Astrocyte (in vitro differentiated cells and primary cell): ENCODE data around the gene SIK3. TPM values are rescaled to one million over a fixed set of nuclear protein-coding genes. Genes with fewer than 3 reads are reported as not detected.
"Not testable (repeated sequence)": the region's sequence is repeated elsewhere in the genome, so short reads cannot be mapped to it uniquely, and the experiment has no call there.

Source experiments
- DNase-seq: peaks from one replicate; pipeline ENCODE4 v3.0.0-alpha.2; 2010; ENCODE audit warnings: low read depth
- FAIRE-seq: peaks from 2 replicates; lab custom pipeline; 2011; peaks lifted over from hg19 to GRCh38; lab: Jason Lieb, UNC
- H2AFZ ChIP-seq: 2 replicates; pipeline ENCODE4 v1.6.0; 2012; ENCODE audit warnings: low read depth, low read length, inconsistent platforms
- H3K27ac ChIP-seq: 2 replicates; pipeline ENCODE4 v1.5.1; 2011; ENCODE audit warnings: low read depth, low read length, inconsistent platforms
- H3K27me3 ChIP-seq: 2 replicates; pipeline ENCODE4 v1.6.0; 2011; ENCODE audit warnings: low read length, inconsistent platforms; ENCODE audit not compliant: insufficient read depth
- H3K36me3 ChIP-seq: 2 replicates; pipeline ENCODE4 v1.5.1; 2011; ENCODE audit warnings: low read length, inconsistent platforms; ENCODE audit not compliant: insufficient read depth
- H3K4me1 ChIP-seq: 2 replicates; pipeline ENCODE4 v1.5.1; 2011; ENCODE audit warnings: low read length, inconsistent platforms; ENCODE audit not compliant: insufficient read depth
- H3K4me2 ChIP-seq: 2 replicates; pipeline ENCODE4 v1.6.0; 2012; ENCODE audit warnings: low read length, inconsistent platforms
- H3K4me3 ChIP-seq: 2 replicates; pipeline ENCODE4 v1.5.1; 2011; ENCODE audit warnings: low read depth, mild to moderate bottlenecking, low read length, inconsistent platforms; ENCODE audit not compliant: insufficient read depth
- H3K79me2 ChIP-seq: 2 replicates; pipeline ENCODE4 v1.6.0; 2012; ENCODE audit warnings: mild to moderate bottlenecking, low read length, inconsistent platforms; ENCODE audit not compliant: insufficient read depth
- H3K9ac ChIP-seq: 2 replicates; pipeline ENCODE4 v1.6.0; 2012; ENCODE audit warnings: mild to moderate bottlenecking, low read length, inconsistent platforms
- H3K9me3 ChIP-seq: 2 replicates; pipeline ENCODE4 v1.5.1; 2012; ENCODE audit warnings: low read depth, mild to moderate bottlenecking, low read length, inconsistent platforms; ENCODE audit not compliant: insufficient read depth
- H4K20me1 ChIP-seq: 2 replicates; pipeline ENCODE4 v1.6.0; 2012; ENCODE audit warnings: low read length, inconsistent platforms; ENCODE audit not compliant: insufficient read depth
- H3K27ac Mint-ChIP-seq: one replicate; pipeline ENCODE4 v1.8.0; 2021; ENCODE audit warnings: mild to moderate bottlenecking, mixed read lengths; ENCODE audit not compliant: unreplicated experiment
- H3K27me3 Mint-ChIP-seq: one replicate; pipeline ENCODE4 v1.8.0; 2021; ENCODE audit warnings: low read depth, mixed read lengths; ENCODE audit not compliant: unreplicated experiment
- H3K36me3 Mint-ChIP-seq: one replicate; pipeline ENCODE4 v1.8.0; 2021; ENCODE audit warnings: low read depth, mixed read lengths; ENCODE audit not compliant: unreplicated experiment
- H3K4me1 Mint-ChIP-seq: one replicate; pipeline ENCODE4 v1.8.0; 2021; ENCODE audit warnings: low read depth, mixed read lengths; ENCODE audit not compliant: unreplicated experiment
- H3K4me3 Mint-ChIP-seq: one replicate; pipeline ENCODE4 v1.8.0; 2021; ENCODE audit warnings: mild to moderate bottlenecking, moderate library complexity, mixed read lengths; ENCODE audit not compliant: unreplicated experiment
- H3K9me3 Mint-ChIP-seq: one replicate; pipeline ENCODE4 v1.8.0; 2021; ENCODE audit warnings: mild to moderate bottlenecking, mixed read lengths; ENCODE audit not compliant: unreplicated experiment
- CTCF ChIP-seq: IDR thresholded peaks from 2 replicates; pipeline ENCODE4 v1.5.1; 2011; ENCODE audit warnings: low read depth, mild to moderate bottlenecking, inconsistent platforms, low read length, moderate library complexity; ENCODE audit not compliant: insufficient read depth
- EZH2 ChIP-seq: IDR thresholded peaks from 2 replicates; pipeline ENCODE4 v1.6.1; 2012; ENCODE audit warnings: mild to moderate bottlenecking, low read length, inconsistent platforms; ENCODE audit not compliant: insufficient read depth
- total RNA-seq: library from RNA; stranded (reverse); gene quantifications from 2 replicates; pipeline ENCODE4 v1.2.1, GENCODE V29; 2021

SIK3 gene
- total RNA-seq, 1 donor from 2014 or later: 34.4 TPM

GRCh38 chr11:117034901-117035300 lies 63.3 kb downstream of the SIK3 start:
- Mint-ChIP-seq H3K27me3 (no peaks in the 10 kb centered on the region), H3K4me1 (peaks cover 9% of the 10 kb centered on the region), H3K9me3 (no peaks in the 10 kb centered on the region), H3K27ac (no peak overlapping the region), H3K4me3 (no peak overlapping the region), H3K36me3 (no peaks in the 10 kb centered on the region)
- Histone ChIP-seq H4K20me1 (peaks cover 17% of the 10 kb centered on the region), H3K4me2 (no peak overlapping the region), H3K9ac (no peak overlapping the region), H2AFZ (no peak overlapping the region), H3K4me3 (no peak overlapping the region), H3K4me1 (no peaks in the 10 kb centered on the region), H3K79me2 (peaks cover 11% of the 10 kb centered on the region), H3K36me3 (no peaks in the 10 kb centered on the region), H3K27me3 (no peaks in the 10 kb centered on the region), H3K27ac (no peak overlapping the region), H3K9me3 (no peaks in the 10 kb centered on the region)
- TF ChIP-seq EZH2: no peak
- no peak for TF ChIP-seq CTCF
- FAIRE-seq (no peak), DNase-seq (no peak)

GRCh38 chr11:117026593-117027330 lies 71.5 kb downstream of the SIK3 start:
- H3K4me2 ChIP-seq: peak overlapping the region; percentile 71
- peaks cover 3% of the 10 kb centered on the region for H3K4me1 ChIP-seq
- H3K9me3 Mint-ChIP-seq: no peaks in the 10 kb centered on the region
- peaks cover 27% of the 10 kb centered on the region for H3K4me1 Mint-ChIP-seq
- FAIRE-seq (no peak), DNase-seq (peak; percentile 89)
- H3K9me3 ChIP-seq: no peaks in the 10 kb centered on the region
- peak overlapping the region; percentile 29 for H3K27ac ChIP-seq
- no peak overlapping the region for H3K9ac ChIP-seq
- peak overlapping the region; percentile 21 for H3K27ac Mint-ChIP-seq
- H3K4me3 Mint-ChIP-seq: no peak overlapping the region
- H4K20me1 ChIP-seq: peaks cover 46% of the 10 kb centered on the region
- H3K27me3 Mint-ChIP-seq: no peaks in the 10 kb centered on the region
- H3K36me3 ChIP-seq: no peaks in the 10 kb centered on the region
- H3K36me3 Mint-ChIP-seq: no peaks in the 10 kb centered on the region
- TF ChIP-seq CTCF (no peak), EZH2 (no peak)
- H3K27me3 ChIP-seq: no peaks in the 10 kb centered on the region
- H3K79me2 ChIP-seq: peaks cover 25% of the 10 kb centered on the region
- H2AFZ ChIP-seq: no peak overlapping the region
- H3K4me3 ChIP-seq: no peak overlapping the region

GRCh38 chr11:117023707-117024106 lies 74.5 kb downstream of the SIK3 start:
- not testable (repeated sequence) for H3K4me3 Mint-ChIP-seq, H3K27ac ChIP-seq, DNase-seq, H3K36me3 Mint-ChIP-seq, H3K36me3 ChIP-seq, H3K27me3 Mint-ChIP-seq, FAIRE-seq, H3K4me3 ChIP-seq, H3K4me2 ChIP-seq, H3K27ac Mint-ChIP-seq, H2AFZ ChIP-seq, H3K9me3 ChIP-seq, H3K9me3 Mint-ChIP-seq, H3K9ac ChIP-seq, H3K27me3 ChIP-seq, H3K4me1 ChIP-seq
- peaks cover 29% of the 10 kb centered on the region for H3K4me1 Mint-ChIP-seq
- Histone ChIP-seq H4K20me1 (peaks cover 52% of the 10 kb centered on the region), H3K79me2 (peaks cover 35% of the 10 kb centered on the region)
